Stimulated activated CD4-positive, alpha-beta T cell treated with anti-CD3 and anti-CD28 coated beads, TNF-alpha, amount 100 ng/mL, for 48 hours (primary cell): ENCODE measurements around the gene NRG2.

Experiments
- DNase-seq, 3 donors: peaks; one replicate each; pipeline ENCODE4 v3.0.0-alpha.2; 2020; ENCODE audit warnings: low read depth in 3 of 3

NRG2 gene

DNA sequence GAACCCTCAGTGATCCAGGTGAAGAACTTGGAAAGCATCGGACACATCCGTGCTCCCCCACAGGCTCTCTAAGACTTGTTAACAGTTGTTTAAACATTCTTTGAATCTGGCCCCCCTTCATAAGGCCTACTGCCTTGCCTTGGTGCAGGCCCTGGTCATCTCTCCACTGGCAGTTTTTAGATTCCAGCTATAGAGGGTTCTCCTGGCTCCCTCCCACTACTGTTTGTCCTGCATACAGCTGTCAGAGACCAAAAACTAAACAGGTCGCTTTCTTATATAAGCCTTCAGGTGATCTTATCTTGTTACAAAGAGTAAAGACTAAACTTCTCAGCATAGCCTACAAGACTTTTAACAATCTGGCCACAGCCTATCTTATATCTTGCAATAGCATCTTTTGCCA, 32.3 kb downstream of the NRG2 start:
- no peak for DNase-seq

DNA sequence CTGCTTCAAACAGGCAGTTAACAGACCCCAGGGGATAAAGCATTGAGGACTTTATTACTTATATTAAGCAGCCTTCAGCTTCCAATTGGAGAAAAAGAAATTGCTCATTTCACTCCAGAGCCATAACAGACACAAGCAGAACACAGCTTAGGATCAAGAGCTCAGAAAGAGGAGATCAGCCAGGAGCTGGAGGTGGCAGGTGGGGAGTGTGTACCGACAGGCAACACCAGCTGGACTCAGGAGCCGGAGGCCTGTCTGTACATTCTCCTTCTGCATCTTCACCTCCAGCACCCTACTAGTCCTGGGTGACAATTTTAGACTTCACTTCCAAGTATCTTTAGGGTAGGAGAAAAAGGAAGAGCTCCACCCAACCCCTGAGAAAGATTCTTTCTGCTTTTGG, 35.8 kb downstream of the NRG2 start:
- no peak for DNase-seq

DNA sequence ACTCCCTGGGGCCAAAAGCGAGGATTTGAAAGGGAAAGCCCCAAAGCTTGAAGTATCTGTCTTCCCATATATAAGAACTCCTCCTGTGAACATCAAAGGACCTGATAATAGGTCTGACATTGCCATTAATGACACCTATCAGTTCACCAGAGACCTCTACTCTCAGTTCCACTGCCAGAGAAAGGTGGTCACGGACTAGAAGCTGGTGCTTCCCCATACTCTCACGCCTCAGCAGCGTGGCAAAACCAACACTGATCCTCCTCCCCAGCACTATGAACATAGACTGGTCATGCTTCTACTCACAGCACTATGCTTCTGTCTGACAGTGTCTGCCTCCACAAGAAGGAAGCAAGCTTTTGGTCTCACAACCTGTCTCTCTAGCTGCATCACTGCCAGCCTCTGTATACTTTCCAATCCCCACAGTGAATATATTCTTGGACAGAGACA, 37.9 kb downstream of the NRG2 start:
- DNase-seq, result no peak

DNA sequence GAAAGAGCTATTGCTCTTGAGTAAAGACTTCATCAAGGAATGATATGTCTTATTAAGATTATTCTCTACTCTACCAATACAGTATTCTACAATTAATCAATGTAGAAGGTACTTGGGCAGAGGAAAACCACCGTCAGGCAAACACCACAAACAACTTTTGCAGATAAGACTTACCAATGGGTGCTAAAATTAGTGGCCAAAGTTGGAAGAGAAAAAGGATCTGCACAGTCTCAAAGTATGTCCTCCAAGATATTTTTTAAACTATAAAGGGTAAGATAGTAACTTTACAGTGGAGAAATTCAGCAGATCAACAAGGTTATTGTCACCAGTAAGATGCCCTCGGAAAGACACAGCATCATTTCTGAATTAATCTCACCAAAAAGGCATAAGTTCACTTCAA, 38.9 kb downstream of the NRG2 start:
- DNase-seq, result no peak

DNA sequence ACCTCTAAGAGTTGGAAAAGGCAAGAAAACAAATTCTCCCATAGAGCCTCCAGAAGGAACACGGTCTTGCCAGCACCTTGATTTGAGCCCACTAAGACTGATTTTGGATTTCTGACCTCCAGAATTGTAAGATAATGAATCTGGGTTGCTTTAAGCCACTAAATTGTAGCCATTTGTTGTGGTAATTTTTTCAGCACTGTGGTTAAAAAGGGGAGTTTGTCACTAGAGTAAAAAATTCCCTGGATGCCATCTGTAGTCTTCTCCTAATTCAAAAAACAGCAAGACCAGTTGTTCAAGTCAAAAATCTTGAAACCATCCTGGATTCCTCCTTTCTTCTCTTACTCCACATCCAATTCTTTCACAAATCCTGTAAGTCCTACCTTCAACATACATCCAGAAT, 39.6 kb downstream of the NRG2 start:
- no peak for DNase-seq

DNA sequence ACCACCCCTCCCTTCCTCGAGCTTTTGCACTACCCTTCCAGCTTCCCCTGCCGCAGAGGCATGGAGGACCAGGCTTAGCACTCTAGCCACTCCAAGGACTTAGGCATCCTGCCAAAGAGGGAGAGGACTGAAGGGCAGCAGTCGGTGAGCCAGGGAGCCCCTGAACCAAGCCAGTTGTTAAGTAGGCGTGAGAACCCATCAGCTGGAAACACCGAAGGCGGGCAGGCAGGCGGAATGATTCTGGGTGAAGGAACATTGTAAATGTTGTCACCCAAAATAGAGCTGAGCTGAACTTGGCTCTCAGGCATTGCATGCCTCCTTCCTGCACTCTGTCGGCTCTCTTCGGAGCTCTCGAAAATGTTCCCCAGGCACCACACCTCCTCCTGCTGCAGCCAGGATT, 42.8 kb downstream of the NRG2 start:
- no peak for DNase-seq

DNA sequence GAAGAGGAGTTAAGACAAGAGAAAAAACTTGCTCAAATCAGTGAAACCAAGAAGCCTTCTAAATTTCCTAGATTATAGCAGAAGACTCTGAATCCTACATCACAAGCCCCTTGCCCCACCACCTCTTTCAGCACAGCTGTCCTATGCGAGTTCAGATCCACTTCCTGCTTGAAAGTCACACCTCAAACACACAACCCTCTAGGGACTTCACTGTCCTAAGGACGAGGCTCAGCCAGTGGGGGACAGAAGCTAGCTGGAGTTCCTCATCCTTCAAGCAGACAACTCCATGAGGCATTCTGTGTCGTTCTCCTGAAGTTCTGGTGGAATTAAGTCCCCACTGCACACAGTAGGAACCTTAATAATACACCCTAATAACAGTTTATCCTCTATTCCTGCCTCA, 44.3 kb downstream of the NRG2 start:
- no peak for DNase-seq

DNA sequence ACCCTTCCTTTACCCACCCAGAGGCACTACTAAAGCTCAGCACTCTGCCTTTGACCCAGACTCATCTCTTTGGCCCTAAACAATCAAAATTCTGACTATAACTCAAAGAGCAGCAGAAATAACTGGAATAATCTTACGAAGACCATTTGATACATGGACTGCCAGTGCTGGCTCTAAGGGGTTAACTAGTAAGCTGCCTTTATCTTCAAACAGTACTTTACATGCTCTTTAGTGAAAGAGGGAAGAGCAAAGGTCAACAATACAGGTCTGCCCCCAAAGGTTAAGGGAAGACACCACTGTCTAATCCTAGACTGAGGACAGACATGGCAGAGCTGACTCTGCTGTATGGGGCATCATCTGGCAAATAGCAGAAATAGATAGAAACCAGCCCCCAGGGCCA, 45.8 kb downstream of the NRG2 start:
- no peak for DNase-seq

DNA sequence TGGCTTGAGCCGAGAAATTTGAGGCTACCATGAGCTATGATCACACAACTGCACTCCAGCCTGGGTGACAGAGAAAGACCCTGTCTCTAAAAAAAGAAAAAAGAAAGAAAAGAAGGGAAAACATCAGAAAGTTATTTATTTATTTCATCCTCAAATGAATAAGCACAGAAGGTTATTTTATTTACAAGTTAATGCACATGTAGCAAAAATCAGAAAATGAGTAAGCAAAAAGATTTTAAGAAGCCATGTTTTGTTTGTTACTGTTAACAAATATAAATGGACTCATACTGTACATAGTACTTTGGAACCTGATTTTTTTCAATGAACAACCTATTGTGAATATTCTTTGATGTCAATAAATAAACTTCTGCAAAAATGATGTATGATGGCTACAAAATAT, 47.2 kb downstream of the NRG2 start:
- no peak for DNase-seq

DNA sequence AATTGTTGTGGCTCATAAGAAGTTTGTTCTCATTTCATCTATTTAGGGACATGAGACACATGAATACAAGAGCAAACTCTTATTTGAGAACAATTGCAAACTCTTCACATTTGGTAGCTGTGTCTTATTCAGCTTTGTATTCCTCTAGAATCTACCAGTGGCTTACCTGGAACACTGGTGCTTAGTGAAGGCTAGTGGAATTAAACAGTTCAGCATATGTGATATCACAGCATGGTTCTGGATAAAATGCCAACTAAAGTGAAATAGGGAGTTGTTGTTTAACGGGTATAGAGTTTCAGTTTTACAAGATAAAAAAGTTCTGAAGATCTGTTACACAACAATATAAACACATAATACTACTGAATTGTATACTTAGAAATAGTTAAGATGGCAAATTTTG, 48.9 kb downstream of the NRG2 start:
- DNase-seq, result no peak

DNA sequence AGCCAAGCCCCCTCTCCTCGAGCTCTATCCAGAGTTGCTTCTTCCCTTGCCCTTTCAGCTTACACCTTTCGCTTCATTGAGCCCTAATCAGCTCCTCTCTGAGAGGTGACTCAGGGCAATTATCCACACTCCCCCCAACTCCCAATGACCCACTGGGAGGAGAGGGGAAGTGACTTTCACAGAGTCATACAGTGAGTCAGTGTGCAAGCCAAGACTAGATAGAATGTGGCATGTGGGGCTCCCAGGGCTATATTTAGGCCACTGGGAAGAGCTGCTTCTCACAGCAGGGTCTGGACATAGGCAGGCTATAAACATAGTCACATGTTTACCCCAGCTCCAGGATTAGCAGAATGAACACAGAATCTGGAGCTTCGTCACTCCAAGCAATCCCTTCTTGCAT, 57.4 kb downstream of the NRG2 start:
- no peak for DNase-seq

DNA sequence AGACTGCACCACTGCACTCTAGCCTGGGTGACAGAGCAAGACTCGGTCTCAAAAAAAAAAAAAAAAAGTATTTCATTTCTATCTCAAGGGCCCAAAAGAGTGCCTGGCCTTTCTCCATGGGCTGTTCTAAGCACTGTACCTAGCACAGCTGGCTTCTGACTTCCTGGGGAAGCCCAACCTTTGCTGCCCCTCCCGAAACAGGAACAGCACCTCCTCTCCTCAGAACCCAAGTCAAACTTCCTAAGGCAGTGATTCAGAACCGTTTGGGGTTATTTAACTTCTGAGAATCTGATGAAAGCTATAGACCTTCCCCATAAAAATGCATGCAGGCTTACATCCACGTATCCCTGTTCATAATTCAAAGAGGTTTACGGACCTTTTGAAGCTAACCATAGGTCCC, 57.8 kb downstream of the NRG2 start:
- no peak for DNase-seq

DNA sequence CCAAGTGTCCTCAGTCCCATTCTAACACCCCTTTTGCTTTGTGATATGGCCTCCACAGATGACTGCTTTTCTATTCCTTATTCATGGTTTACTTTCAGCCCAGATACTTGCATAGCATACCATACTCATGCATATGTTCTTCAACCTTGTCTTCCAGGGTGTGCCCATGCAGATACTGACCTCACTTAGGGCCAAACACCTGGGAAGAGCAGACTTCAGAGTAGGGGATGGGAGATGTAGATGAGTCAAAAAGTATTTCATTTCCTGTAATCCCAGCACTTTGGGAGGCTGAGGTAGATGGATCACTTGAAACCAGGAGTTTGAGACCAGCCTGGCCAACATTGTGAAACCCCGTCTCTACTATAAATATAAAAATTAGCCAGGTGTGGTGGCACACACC, 58.3 kb downstream of the NRG2 start:
- no peak for DNase-seq

DNA sequence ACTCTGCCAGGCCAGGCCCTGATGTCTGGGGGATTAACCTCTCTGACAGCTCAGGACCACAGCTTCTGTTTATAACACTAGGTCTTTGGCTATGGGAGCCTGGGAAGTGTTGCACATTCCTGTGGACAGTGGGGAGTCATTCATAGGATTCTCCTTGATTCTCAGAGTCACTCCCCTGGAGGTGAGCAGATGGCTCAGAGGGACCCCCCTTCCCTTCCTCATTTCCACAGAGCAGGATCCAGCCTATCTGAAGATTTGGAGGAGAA, 60.2 kb downstream of the NRG2 start:
- DNase-seq, result no peak

DNA sequence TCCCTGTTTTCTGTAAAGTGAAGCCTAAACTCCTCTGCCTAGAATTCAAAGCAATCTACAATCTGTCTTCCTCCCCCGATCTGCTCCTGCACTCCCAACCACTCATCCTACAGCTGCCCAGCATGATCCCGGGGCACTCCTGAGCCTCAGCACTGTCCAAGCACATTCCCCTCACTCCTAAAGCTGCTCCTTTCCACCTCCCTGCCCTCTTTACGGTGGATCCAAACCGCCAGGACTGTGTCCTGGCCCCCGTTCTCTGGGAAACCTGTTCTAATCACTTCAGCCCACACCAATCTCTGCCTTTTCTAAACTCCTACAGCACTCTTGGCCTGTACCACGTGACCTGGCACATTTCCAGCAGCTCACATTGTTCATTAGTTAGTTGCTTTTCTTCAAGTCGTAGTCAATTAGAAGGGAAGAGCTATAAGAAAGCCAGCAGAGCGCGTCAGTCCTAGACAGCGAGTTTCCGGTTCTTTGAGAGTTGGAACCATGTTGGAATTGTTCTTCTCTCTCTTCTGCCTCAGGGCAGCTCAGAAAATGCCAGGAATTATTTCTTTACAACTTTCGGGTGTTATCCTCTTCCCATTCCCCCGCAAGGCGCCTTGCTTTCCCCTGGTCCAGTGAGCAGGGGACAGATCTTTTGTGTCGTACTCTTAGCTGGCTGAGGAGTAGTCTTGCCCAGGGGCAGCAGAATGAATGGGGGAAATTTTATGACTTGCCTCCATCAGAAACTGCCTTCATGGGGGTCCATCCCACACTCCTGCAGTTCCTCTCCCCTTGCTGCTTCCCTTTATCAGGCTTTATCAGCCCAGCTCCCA, 60.7 kb downstream of the NRG2 start:
- DNase-seq, result no peak

DNA sequence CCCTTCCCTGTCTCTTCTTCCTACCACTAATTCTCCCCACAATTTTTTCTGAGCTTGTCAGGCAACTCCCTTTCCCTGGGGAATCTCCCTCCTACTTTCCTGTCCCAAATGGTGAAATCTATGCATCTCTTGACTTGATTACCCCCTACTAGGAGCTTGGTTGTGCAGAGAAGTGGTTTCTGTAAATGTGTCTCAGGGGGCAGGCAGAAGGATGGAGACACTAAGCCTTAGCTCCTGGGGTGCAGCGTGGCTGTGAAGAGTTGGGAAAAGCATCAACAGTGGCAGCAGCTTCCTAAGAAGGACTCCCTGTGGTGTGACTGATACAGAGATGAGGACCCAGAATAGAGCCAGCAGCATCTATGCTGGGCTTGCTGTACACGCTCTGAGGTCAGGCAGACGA, 62.3 kb downstream of the NRG2 start:
- DNase-seq, result no peak

DNA sequence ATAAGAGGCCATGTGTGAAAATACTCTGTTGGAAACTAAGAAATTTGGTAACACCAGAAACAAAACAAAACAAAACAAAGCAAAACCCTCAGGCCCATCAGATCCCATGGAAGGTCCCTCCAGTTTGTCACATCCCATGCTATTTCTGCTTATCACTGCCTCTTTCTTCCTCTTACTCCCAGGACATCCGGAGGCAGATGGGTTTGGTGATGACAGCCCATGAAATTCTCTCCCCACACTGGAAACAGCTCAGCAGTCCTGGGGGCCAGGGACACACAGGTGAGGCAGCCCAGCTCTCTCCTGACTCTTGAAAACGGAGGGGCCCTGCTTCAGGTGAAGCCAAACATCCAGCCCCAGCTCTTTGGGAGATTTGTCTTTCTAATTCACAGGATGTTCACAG, 63.2 kb downstream of the NRG2 start:
- no peak for DNase-seq

DNA sequence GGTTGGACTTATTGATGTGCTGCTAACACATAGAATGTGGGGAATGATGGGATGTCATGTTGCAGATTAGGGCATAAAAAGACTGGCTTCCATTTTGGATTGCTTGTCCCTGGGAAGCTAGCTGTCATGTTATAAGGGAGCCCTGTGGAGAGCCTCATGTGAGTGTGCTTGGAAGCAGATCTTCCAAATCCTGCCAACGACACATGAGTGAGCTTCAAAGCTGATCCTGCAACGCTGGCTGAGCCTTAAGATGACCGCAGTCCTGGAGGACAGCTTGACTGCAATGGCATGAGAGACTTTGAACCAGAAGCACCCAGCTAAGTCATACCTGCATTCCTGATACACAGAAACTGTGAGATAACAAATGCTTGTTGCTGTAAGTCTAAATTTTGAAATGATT, 63.6 kb downstream of the NRG2 start:
- DNase-seq, result no peak

DNA sequence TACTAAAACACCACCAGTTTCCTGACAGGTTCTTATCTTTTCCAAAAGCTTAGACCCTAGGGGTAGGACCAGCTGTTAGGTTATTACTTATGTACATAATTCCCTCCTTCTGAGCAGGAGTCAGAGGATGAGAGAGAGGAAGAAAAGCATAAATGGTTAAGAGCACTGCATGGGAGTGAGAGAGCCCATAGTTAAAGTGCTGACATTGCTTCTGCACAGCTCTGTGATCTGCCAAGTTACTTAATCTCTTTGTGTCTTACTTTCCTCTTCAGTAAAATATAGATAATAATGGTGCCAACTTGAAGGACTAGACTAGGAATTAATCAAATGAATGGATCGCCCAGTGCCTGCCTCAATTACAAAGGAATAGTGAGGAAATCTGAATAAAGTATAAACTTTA, 66.4 kb downstream of the NRG2 start:
- no peak for DNase-seq

DNA sequence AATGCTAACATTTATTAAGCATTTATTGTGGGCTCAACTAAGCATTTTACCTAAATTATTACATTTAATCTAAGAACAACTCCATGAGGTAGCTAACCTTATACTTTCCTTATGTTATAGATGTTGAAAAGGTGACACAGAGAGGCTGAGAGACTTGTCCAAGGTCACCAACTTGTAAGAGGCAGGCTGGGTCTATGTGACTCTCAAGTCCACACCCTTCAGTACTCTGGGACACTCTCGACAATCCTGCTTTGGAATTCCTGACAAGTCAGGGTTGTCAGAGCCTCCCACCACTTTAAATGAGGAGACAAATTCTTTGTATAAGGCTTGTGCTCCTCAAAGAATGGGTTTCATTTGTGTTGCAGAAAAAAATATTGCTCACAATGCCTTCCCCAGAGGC, 67.2 kb downstream of the NRG2 start:
- DNase-seq, result no peak

DNA sequence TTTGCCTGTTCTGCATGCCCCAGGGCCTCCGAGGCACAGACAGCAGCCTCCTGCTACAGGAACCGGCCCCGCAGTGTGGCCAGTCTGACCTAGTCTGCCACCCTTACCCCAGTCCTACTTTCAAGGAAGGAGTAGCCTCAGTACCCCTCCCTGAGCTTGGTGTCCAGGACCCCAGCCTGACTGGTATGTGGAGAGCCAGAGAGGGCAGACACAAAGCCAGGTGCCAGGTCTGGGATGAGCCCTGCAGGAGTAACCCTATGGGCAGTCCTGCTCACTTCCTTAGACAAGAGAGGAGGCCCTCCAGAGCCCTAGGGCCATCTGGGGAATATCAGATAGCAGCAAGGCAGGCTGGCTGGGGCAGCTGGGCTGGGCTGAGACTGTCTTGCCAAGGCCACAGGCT, 67.8 kb downstream of the NRG2 start:
- no peak for DNase-seq

DNA sequence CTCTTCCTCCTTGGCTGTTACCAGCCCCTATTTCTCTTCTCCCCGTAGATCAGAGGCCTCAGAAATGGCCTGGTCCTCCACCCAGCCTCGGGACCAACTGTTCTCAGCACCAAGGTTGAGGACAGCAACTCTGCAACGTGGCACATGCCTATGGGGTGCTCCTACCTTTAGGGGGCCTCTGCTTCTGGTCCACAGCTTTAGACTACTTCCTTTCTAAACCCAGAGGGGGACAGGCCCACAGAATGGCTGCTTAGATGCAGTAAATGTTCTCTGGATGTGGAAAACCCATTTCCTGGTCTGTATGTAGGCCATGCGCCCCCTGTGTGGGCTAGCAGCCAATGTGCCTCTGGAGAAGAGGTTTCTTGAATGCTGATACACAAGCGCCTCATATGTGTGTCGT, 68.4 kb downstream of the NRG2 start:
- DNase-seq, result no peak

DNA sequence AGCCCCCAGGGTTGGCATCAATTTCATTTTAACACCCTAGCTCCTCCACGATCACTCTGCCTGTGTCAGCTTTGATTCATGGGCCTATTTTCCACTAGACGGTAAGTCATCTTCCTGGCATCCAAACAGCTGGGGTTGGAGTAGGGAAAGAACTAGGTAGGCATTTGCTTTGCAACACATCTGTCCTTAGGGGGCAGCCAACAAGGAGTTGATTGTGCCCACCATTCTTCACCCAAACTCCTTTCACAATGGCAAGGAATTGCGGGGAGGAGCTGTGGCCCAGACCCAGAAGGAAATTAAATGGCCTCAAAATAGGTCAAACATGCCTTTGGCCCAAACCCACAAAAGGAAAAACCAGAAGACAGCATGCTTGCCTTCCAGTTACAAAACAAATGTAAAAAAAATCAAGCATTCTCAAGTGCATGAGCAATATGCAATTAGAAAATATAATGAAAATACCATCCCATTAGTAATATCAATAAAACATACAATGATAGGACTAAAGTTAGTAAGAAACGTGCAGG, 71.8 kb downstream of the NRG2 start:
- no peak for DNase-seq

DNA sequence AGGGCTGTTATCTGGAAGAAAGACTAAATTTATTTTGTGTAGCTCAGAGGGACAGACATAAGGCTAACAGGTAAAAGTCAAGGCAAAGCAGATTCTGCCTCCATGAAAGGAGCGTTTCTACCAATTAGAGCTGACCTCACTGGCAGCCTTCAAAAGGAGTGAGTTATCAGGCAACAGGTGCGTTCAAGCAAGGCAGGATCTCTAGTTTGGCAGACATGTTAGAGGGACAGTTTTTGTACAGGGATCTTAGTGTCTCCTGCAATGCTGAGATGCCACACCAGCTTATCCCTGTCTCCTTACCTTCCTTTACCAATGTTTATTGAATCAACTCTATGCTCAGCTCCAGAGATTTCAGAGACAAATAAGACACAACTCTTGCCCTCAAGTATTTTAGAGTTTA, 73.8 kb downstream of the NRG2 start:
- DNase-seq, result no peak
